ENCODE results near the gene KLHL17. TPM values are rescaled to one million over a fixed set of nuclear protein-coding genes. Genes with fewer than 3 reads are reported as not detected.

Gene KLHL17
- total RNA-seq, 1 experiment from 2014 or later: 27.8 TPM

GRCh38 chr1:932173-932510 lies 28.2 kb upstream of the KLHL17 start:
- no peak overlapping the region for H3K27ac Mint-ChIP-seq (ENCODE audit: unreplicated experiment)
- H3K4me1 Mint-ChIP-seq (ENCODE audit: low read depth, unreplicated experiment): peaks cover 16% of the 10 kb centered on the region
- DNase-seq: no peak
- H3K9me3 Mint-ChIP-seq (ENCODE audit: low read depth, unreplicated experiment): no peaks in the 10 kb centered on the region
- peaks cover 11% of the 10 kb centered on the region for H3K36me3 Mint-ChIP-seq (ENCODE audit: insufficient read depth, unreplicated experiment)
- intact Hi-C loops (cut with micrococcal nuclease; ENCODE audit: unreplicated experiment): no loop called here
- TF ChIP-seq CTCF (IDR thresholded peaks at IDR 0.05; ENCODE audit: unreplicated experiment): no peak
- H3K27me3 Mint-ChIP-seq (ENCODE audit: unreplicated experiment): peaks cover 64% of the 10 kb centered on the region
- BruUV-seq (replicated peaks): no TSS peak
- no peak overlapping the region for H3K4me3 Mint-ChIP-seq (ENCODE audit: low read depth, unreplicated experiment)
- CTCF ChIA-PET: no interaction called here

GRCh38 chr1:932776-933602 lies 27.4 kb upstream of the KLHL17 start:
- intact Hi-C loops (cut with micrococcal nuclease; ENCODE audit: unreplicated experiment): no loop called here
- CTCF ChIA-PET: interaction anchor here (1.2 to 1.3 kb wide), 2 partner anchors 16 to 21 kb away, joined by 3 to 5 read pairs; no protein-coding TSS in a partner anchor
- TF ChIP-seq CTCF (IDR thresholded peaks at IDR 0.05; ENCODE audit: unreplicated experiment): no peak
- BruUV-seq (replicated peaks): no TSS peak
- DNase-seq: peak; percentile 66
- Mint-ChIP-seq H3K27ac (ENCODE audit: unreplicated experiment) (no peak overlapping the region), H3K9me3 (ENCODE audit: low read depth, unreplicated experiment) (no peaks in the 10 kb centered on the region), H3K4me3 (ENCODE audit: low read depth, unreplicated experiment) (peak overlapping the region; percentile 7), H3K27me3 (ENCODE audit: unreplicated experiment) (peaks cover 55% of the 10 kb centered on the region), H3K4me1 (ENCODE audit: low read depth, unreplicated experiment) (peaks cover 20% of the 10 kb centered on the region), H3K36me3 (ENCODE audit: insufficient read depth, unreplicated experiment) (peaks cover 11% of the 10 kb centered on the region)

- H3K4me1 Mint-ChIP-seq (ENCODE audit: low read depth, unreplicated experiment): peaks cover 26% of the 10 kb centered on the region
- TF ChIP-seq CTCF (IDR thresholded peaks at IDR 0.05; ENCODE audit: unreplicated experiment): no peak
- CTCF ChIA-PET: interaction anchor here (1.2 to 1.3 kb wide), 2 partner anchors 17 to 21 kb away, joined by 3 to 5 read pairs; no protein-coding TSS in a partner anchor
- H3K4me3 Mint-ChIP-seq (ENCODE audit: low read depth, unreplicated experiment): peak overlapping the region; percentile 7
- H3K36me3 Mint-ChIP-seq (ENCODE audit: insufficient read depth, unreplicated experiment): peaks cover 11% of the 10 kb centered on the region
- no TSS peak for BruUV-seq (replicated peaks)
- intact Hi-C loops (cut with micrococcal nuclease; ENCODE audit: unreplicated experiment): no loop called here
- peaks cover 49% of the 10 kb centered on the region for H3K27me3 Mint-ChIP-seq (ENCODE audit: unreplicated experiment)
- DNase-seq: no peak
- H3K9me3 Mint-ChIP-seq (ENCODE audit: low read depth, unreplicated experiment): no peaks in the 10 kb centered on the region
- H3K27ac Mint-ChIP-seq (ENCODE audit: unreplicated experiment): no peak overlapping the region
Observed at GRCh38 chr1:933603-933940, 26.8 kb upstream of the KLHL17 start.

GRCh38 chr1:934991-935750 lies 25.2 kb upstream of the KLHL17 start:
- BruUV-seq (replicated peaks): no TSS peak
- no peak overlapping the region for H3K27ac Mint-ChIP-seq (ENCODE audit: unreplicated experiment)
- DNase-seq: no peak
- H3K36me3 Mint-ChIP-seq (ENCODE audit: insufficient read depth, unreplicated experiment): peaks cover 6% of the 10 kb centered on the region
- no peak for TF ChIP-seq CTCF (IDR thresholded peaks at IDR 0.05; ENCODE audit: unreplicated experiment)
- no peaks in the 10 kb centered on the region for H3K9me3 Mint-ChIP-seq (ENCODE audit: low read depth, unreplicated experiment)
- CTCF ChIA-PET: no interaction called here
- H3K4me1 Mint-ChIP-seq (ENCODE audit: low read depth, unreplicated experiment): peaks cover 29% of the 10 kb centered on the region
- peaks cover 34% of the 10 kb centered on the region for H3K27me3 Mint-ChIP-seq (ENCODE audit: unreplicated experiment)
- peak overlapping the region; percentile 32 for H3K4me3 Mint-ChIP-seq (ENCODE audit: low read depth, unreplicated experiment)
- intact Hi-C loops (cut with micrococcal nuclease; ENCODE audit: unreplicated experiment): no loop called here
